Gastrocnemius medialis (tissue), 4 donors: ENCODE data around the gene MORN1. TPM values are rescaled to one million over a fixed set of nuclear protein-coding genes. Genes with fewer than 3 reads are reported as not detected.

Experiments used
- ATAC-seq, 2 donors: fragments of 150-250 bp; one replicate each; pipeline ENCODE4 v1.9.1; 2016
- DNase-seq, 2 donors: peaks; one replicate each; pipeline ENCODE4 v3.0.0-alpha.2; 2019
- H3K27ac ChIP-seq, 4 donors: fragments of 200-600 bp; sonication (generic); 1 replicate in 1 of 4; 2 replicates in 3 of 4; pipeline ENCODE4 v1.5.1; 2016 to 2018; ENCODE audit warnings: mild to moderate bottlenecking in 2 of 4, moderate library complexity in 1 of 4
- H3K27me3 ChIP-seq, 3 donors: fragments of 200-600 bp; sonication (generic) in 2 of 3; 1 replicate in 1 of 3; 2 replicates in 2 of 3; pipeline versions ENCODE4 v1.5.1 to v1.6.0; 2016 to 2019; ENCODE audit warnings: mild to moderate bottlenecking in 1 of 3, moderate library complexity in 1 of 3
- H3K36me3 ChIP-seq, 2 donors: fragments of 200-600 bp; sonication (generic) in 1 of 2; one replicate each; pipeline ENCODE4 v1.5.1; 2017 to 2018
- H3K4me1 ChIP-seq, 2 donors: fragments of 200-600 bp; sonication (generic) in 1 of 2; one replicate each; pipeline ENCODE4 v1.5.1; 2016 to 2017; ENCODE audit warnings: mild to moderate bottlenecking in 2 of 2
- H3K4me3 ChIP-seq, 4 donors: fragments of 200-600 bp; sonication (generic) in 3 of 4; 1 replicate in 1 of 4; 2 replicates in 3 of 4; pipeline ENCODE4 v1.5.1; 2016 to 2019; ENCODE audit warnings: mild to moderate bottlenecking in 2 of 4
- H3K9me3 ChIP-seq, 3 donors: fragments of 200-600 bp; sonication (generic) in 2 of 3; 1 replicate in 1 of 3; 2 replicates in 2 of 3; pipeline ENCODE4 v1.5.1; 2016 to 2019
- POLR2A ChIP-seq, 2 donors: fragments of 450-650 bp; IDR thresholded peaks; one replicate each; pipeline ENCODE4 v1.6.1; 2017; ENCODE audit warnings: antibody characterized with exemption in 2 of 2, mild to moderate bottlenecking in 2 of 2, moderate library complexity in 2 of 2
- in situ Hi-C, 4 donors: fragments of 200-750 bp; cut with MboI; loops; one replicate each; pipeline versions ENCODE4 v1.15.0 to v1.8.0; 2017; ENCODE audit warnings: low sequenced_read_pairs in 4 of 4
- intact Hi-C: fragments of 100-400 bp; cut with DNase I; formaldehyde crosslinking; loops from one replicate; pipeline ENCODE4 v1.15.1; 2023; ENCODE audit warnings: low total_unique reads
- total RNA-seq, 4 donors: library from RNA; depleted of rRNA; stranded (reverse); fragments of >200 nt; gene quantifications; one replicate each; pipeline versions ENCODE4 v1.1.0 to v1.2.3, GENCODE V29; 2016
- TF ChIP-seq, protein P1 (sequence below), 5 experiments: fragments of 450-650 bp in 3 of 5; fragments of 200-600 bp in 2 of 5; sonication (generic) in 2 of 5; IDR thresholded peaks in 4 of 5; conservative IDR thresholded peaks in 1 of 5; 1 replicate in 4 of 5; 2 replicates in 1 of 5; pipeline ENCODE4 v1.5.1; 2016 to 2019; ENCODE audit warnings: antibody characterized with exemption in 5 of 5, mild to moderate bottlenecking in 3 of 5, moderate library complexity in 3 of 5

The MORN1 gene
- total RNA-seq, 4 donors from 2014 or later = 1.9 to 4.7 (median 3.5) TPM

GRCh38 chr1:2392686-2393085 lies 1.3 kb upstream of the MORN1 start:
- Histone ChIP-seq H3K4me1 (peaks cover 27 to 33% of the 10 kb centered on the region in 2 donors), H3K27me3 (no peaks in the 10 kb centered on the region), H3K4me3 (peak overlapping the region; percentile 66 to 86 (median 80)), H3K27ac (peak overlapping the region; percentile 64 to 90 (median 85)), H3K36me3 (peaks cover 0 to 20% of the 10 kb centered on the region in 2 donors), H3K9me3 (no peaks in the 10 kb centered on the region)
- TF ChIP-seq, protein P1, sequence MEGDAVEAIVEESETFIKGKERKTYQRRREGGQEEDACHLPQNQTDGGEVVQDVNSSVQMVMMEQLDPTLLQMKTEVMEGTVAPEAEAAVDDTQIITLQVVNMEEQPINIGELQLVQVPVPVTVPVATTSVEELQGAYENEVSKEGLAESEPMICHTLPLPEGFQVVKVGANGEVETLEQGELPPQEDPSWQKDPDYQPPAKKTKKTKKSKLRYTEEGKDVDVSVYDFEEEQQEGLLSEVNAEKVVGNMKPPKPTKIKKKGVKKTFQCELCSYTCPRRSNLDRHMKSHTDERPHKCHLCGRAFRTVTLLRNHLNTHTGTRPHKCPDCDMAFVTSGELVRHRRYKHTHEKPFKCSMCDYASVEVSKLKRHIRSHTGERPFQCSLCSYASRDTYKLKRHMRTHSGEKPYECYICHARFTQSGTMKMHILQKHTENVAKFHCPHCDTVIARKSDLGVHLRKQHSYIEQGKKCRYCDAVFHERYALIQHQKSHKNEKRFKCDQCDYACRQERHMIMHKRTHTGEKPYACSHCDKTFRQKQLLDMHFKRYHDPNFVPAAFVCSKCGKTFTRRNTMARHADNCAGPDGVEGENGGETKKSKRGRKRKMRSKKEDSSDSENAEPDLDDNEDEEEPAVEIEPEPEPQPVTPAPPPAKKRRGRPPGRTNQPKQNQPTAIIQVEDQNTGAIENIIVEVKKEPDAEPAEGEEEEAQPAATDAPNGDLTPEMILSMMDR (IDR thresholded peaks at IDR 0.05 in 4 of 5, conservative IDR thresholded peaks at IDR 0.05 in 1 of 5) = no peak
- no peak for TF ChIP-seq POLR2A (IDR thresholded peaks at IDR 0.05)
- ATAC-seq = no peak
- DNase-seq = no peak
- intact Hi-C loops (no loop called here), in situ Hi-C loops (loop anchor here in 2 of 4 donors (5.0 to 10.0 kb wide), 2 partner anchors 195 to 198 kb away; partner anchors contain the start of gene FAAP20 (in 1 of the 2))

DNA sequence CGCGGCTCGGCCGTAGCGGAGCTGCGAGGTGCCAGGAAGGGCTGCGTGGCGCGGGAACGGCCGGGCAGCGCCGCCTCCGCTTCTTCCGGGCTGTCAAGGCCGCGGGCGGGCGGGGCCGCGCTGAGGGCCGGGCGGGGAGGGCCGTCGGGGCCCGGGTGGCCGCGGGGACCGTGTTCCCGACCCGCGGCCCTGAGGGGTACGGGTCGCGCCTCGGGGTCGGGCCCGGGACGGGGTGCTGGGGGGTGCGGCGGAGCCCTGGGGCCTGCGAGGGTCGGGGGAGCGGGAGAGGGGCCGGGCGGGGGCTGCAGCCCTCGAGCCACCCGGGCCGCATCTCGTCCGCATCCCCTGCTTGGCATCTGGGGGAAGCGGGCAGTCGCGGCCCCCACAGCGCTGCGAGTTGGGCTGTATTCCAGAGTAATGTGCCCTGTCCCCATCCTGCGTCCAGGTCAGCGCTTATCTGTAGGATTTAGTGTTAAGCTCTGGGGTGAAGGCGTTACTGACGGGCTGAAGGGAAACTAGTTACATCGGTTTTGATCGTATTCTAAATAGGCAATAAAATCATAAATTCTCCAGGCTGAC lies 666 bp upstream of the MORN1 start:
- TF ChIP-seq, protein P1 (IDR thresholded peaks at IDR 0.05 in 4 of 5, conservative IDR thresholded peaks at IDR 0.05 in 1 of 5) = no peak
- no peak for TF ChIP-seq POLR2A (IDR thresholded peaks at IDR 0.05)
- peak overlapping the region; percentile 66 to 86 (median 80) for H3K4me3 ChIP-seq
- peak overlapping the region; percentile 64 to 90 (median 85) for H3K27ac ChIP-seq
- no peak for DNase-seq
- intact Hi-C loops = loop anchor here (1.0 kb wide), 2 partner anchors 20 to 136 kb away; partner anchors contain the start of gene PEX10
- in situ Hi-C loops = loop anchor here in 2 of 4 donors (5.0 to 10.0 kb wide), 2 partner anchors 195 to 197 kb away; partner anchors contain the start of gene FAAP20 (in 1 of the 2)
- peaks cover 27 to 33% of the 10 kb centered on the region in 2 donors for H3K4me1 ChIP-seq
- H3K27me3 ChIP-seq = no peaks in the 10 kb centered on the region
- H3K9me3 ChIP-seq = no peaks in the 10 kb centered on the region
- peaks cover 0 to 14% of the 10 kb centered on the region in 2 donors for H3K36me3 ChIP-seq
- ATAC-seq = peak; percentile 13 to 30

DNA sequence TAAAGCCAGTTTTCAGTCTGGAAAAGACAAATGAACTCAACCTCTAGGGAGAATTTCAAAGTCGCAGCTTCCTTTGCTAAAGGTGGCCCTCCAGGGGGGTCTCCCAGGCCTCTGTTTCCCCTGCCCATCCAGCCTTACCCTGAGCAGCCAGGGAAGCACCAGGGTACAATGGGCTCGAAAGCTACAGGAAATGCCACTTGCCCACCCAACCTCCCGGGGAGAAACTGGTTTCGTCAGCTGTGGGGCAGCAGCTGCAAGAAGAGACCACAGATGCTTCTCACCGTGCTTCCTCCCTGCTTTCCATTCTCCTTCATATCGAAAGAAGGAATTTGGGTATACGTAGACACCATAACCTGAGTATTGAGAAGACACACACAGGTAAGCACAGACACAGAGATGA lies 1.7 kb downstream of the MORN1 start:
- Histone ChIP-seq H3K4me3 (no peak overlapping the region), H3K27me3 (no peaks in the 10 kb centered on the region), H3K9me3 (no peaks in the 10 kb centered on the region), H3K4me1 (peaks cover 27 to 30% of the 10 kb centered on the region in 2 donors), H3K36me3 (no peaks in the 10 kb centered on the region), H3K27ac (peak overlapping the region in 1 of 4 donors; percentile 18)
- no peak for TF ChIP-seq POLR2A (IDR thresholded peaks at IDR 0.05)
- TF ChIP-seq, protein P1 (IDR thresholded peaks at IDR 0.05 in 4 of 5, conservative IDR thresholded peaks at IDR 0.05 in 1 of 5) = no peak
- DNase-seq (no peak), ATAC-seq (no peak)
- in situ Hi-C loops (loop anchor here (5.0 to 10.0 kb wide), 2 partner anchors 192 to 195 kb away; partner anchors contain the start of gene FAAP20 (in 2 of the 4)), intact Hi-C loops (no loop called here)

DNA sequence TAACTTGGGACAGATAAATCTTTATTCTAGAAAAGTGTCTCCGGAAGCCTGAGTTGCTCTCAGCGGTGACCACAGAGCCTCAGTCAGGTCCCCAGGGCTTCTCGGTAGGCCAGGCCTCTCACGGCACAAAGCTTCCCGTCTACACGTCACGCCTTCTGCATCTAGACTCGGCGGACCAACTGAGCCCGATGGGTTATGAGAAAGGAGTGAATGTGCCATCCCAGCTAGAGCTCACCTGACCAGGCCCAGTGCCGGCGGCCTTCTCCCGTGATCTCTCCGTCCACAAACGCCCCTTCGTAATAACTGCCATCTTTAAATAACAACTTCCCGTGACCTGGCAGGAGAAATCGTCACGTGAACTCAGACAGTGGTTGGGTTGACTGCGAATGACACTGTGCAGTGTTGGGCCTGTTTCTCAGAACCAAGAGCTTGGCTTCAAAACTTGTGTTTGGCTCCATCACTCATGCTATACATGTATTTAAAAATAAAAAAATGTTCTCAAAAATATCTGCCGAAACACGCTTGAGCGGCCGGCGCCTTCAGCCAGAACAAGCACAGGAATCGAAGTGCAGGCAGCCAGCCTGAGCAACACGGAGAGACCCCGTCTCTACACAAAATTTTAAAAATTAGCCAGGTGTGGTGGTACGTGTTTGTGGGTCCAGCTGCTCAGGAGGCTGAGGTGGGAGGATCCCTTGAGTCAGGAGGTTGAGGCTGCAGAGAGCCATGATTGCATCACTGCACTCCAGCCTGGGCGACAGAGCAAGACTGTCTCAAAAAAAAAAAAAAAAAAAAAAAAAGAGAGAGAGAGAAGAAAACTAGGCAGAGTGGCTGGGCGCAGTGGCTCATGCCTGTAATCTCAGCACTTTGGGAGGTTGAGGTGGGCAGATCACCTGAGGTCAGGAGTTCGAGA lies 3.1 kb downstream of the MORN1 start:
- Histone ChIP-seq H3K36me3 (no peaks in the 10 kb centered on the region), H3K27me3 (no peaks in the 10 kb centered on the region), H3K4me1 (peaks cover 22 to 25% of the 10 kb centered on the region in 2 donors), H3K9me3 (no peaks in the 10 kb centered on the region), H3K4me3 (no peak overlapping the region), H3K27ac (peak overlapping the region in 3 of 4 donors; percentile 18 to 46 (median 33))
- TF ChIP-seq, protein P1 (IDR thresholded peaks at IDR 0.05 in 4 of 5, conservative IDR thresholded peaks at IDR 0.05 in 1 of 5) = no peak
- no peak for TF ChIP-seq POLR2A (IDR thresholded peaks at IDR 0.05)
- intact Hi-C loops (no loop called here), in situ Hi-C loops (loop anchor here in 2 of 4 donors (5.0 to 10.0 kb wide), 2 partner anchors 191 to 193 kb away; partner anchors contain the start of gene FAAP20 (in 1 of the 2))
- ATAC-seq (no peak), DNase-seq (no peak)
